Measurements from ENCODE around the gene ZBTB5.

ZBTB5 gene

GRCh38 chr9:37446401-37446800 lies 18.8 kb downstream of the ZBTB5 start:
- Histone ChIP-seq H3K9ac (ENCODE audit: insufficient read length, low read depth) (no peak overlapping the region), H3K9me3 (ENCODE audit: insufficient read depth, low read length) (no peaks in the 10 kb centered on the region), H3K36me3 (ENCODE audit: insufficient read depth, insufficient read length, low read length) (peaks cover 37% of the 10 kb centered on the region), H3K4me3 (ENCODE audit: insufficient read length, low read depth) (no peak overlapping the region), H3K27me3 (ENCODE audit: insufficient read depth, insufficient read length) (no peaks in the 10 kb centered on the region), H3K4me1 (ENCODE audit: insufficient read depth, insufficient read length) (no peaks in the 10 kb centered on the region)
- TF ChIP-seq SUZ12 (IDR thresholded peaks at IDR 0.05; ENCODE audit: extremely low read depth, insufficient read depth, insufficient read length): no peak
- TF ChIP-seq YY1 (IDR thresholded peaks at IDR 0.05; ENCODE audit: insufficient read depth, insufficient read length): no peak
- TF ChIP-seq ZNF274 (IDR thresholded peaks at IDR 0.05; ENCODE audit: low read depth, low read length): no peak
- no peak for DNase-seq (ENCODE audit: low read depth, low spot score)

- no peak overlapping the region for H3K9ac ChIP-seq (ENCODE audit: insufficient read length, low read depth)
These were observed 19.4 kb downstream of the ZBTB5 start for GRCh38 chr9:37445832-37446231.

GRCh38 chr9:37444890-37445289 lies 20.4 kb downstream of the ZBTB5 start:
- H3K9me3 ChIP-seq (ENCODE audit: insufficient read depth, low read length): no peaks in the 10 kb centered on the region
- no peak overlapping the region for H3K9ac ChIP-seq (ENCODE audit: insufficient read length, low read depth)
- no peak overlapping the region for H3K4me3 ChIP-seq (ENCODE audit: insufficient read length, low read depth)
- H3K4me1 ChIP-seq (ENCODE audit: insufficient read depth, insufficient read length): no peaks in the 10 kb centered on the region
- peaks cover 46% of the 10 kb centered on the region for H3K36me3 ChIP-seq (ENCODE audit: insufficient read depth, insufficient read length, low read length)
- no peak for TF ChIP-seq YY1 (IDR thresholded peaks at IDR 0.05; ENCODE audit: insufficient read depth, insufficient read length)
- TF ChIP-seq ZNF274 (IDR thresholded peaks at IDR 0.05; ENCODE audit: low read depth, low read length): no peak
- TF ChIP-seq SUZ12 (IDR thresholded peaks at IDR 0.05; ENCODE audit: extremely low read depth, insufficient read depth, insufficient read length): no peak
- no peak for DNase-seq (ENCODE audit: low read depth, low spot score)
- H3K27me3 ChIP-seq (ENCODE audit: insufficient read depth, insufficient read length): no peaks in the 10 kb centered on the region

More at GRCh38 chr9:37445832-37446231, 19.4 kb downstream of the ZBTB5 start:
- Histone ChIP-seq H3K27me3 (ENCODE audit: insufficient read depth, insufficient read length) (no peaks in the 10 kb centered on the region), H3K36me3 (ENCODE audit: insufficient read depth, insufficient read length, low read length) (peaks cover 43% of the 10 kb centered on the region), H3K9me3 (ENCODE audit: insufficient read depth, low read length) (no peaks in the 10 kb centered on the region), H3K4me1 (ENCODE audit: insufficient read depth, insufficient read length) (no peaks in the 10 kb centered on the region), H3K4me3 (ENCODE audit: insufficient read length, low read depth) (no peak overlapping the region)
- no peak for DNase-seq (ENCODE audit: low read depth, low spot score)
- TF ChIP-seq YY1 (IDR thresholded peaks at IDR 0.05; ENCODE audit: insufficient read depth, insufficient read length) (no peak), SUZ12 (IDR thresholded peaks at IDR 0.05; ENCODE audit: extremely low read depth, insufficient read depth, insufficient read length) (no peak), ZNF274 (IDR thresholded peaks at IDR 0.05; ENCODE audit: low read depth, low read length) (no peak)

- H3K36me3 ChIP-seq (ENCODE audit: insufficient read depth, insufficient read length, low read length): peaks cover 49% of the 10 kb centered on the region
These were observed 21.7 kb downstream of the ZBTB5 start for GRCh38 chr9:37443566-37443965.

GRCh38 chr9:37442556-37442955 lies 22.7 kb downstream of the ZBTB5 start:
- H3K9me3 ChIP-seq (ENCODE audit: insufficient read depth, low read length): no peaks in the 10 kb centered on the region
- H3K4me3 ChIP-seq (ENCODE audit: insufficient read length, low read depth): no peak overlapping the region
- H3K36me3 ChIP-seq (ENCODE audit: insufficient read depth, insufficient read length, low read length): peaks cover 55% of the 10 kb centered on the region
- no peak for DNase-seq (ENCODE audit: low read depth, low spot score)
- TF ChIP-seq SUZ12 (IDR thresholded peaks at IDR 0.05; ENCODE audit: extremely low read depth, insufficient read depth, insufficient read length): no peak
- no peak for TF ChIP-seq ZNF274 (IDR thresholded peaks at IDR 0.05; ENCODE audit: low read depth, low read length)
- TF ChIP-seq YY1 (IDR thresholded peaks at IDR 0.05; ENCODE audit: insufficient read depth, insufficient read length): no peak
- H3K27me3 ChIP-seq (ENCODE audit: insufficient read depth, insufficient read length): no peaks in the 10 kb centered on the region
- H3K9ac ChIP-seq (ENCODE audit: insufficient read length, low read depth): no peak overlapping the region
- H3K4me1 ChIP-seq (ENCODE audit: insufficient read depth, insufficient read length): no peaks in the 10 kb centered on the region

More at GRCh38 chr9:37443566-37443965, 21.7 kb downstream of the ZBTB5 start:
- H3K9me3 ChIP-seq (ENCODE audit: insufficient read depth, low read length): no peaks in the 10 kb centered on the region
- no peaks in the 10 kb centered on the region for H3K4me1 ChIP-seq (ENCODE audit: insufficient read depth, insufficient read length)
- no peak for TF ChIP-seq ZNF274 (IDR thresholded peaks at IDR 0.05; ENCODE audit: low read depth, low read length)
- no peak for TF ChIP-seq YY1 (IDR thresholded peaks at IDR 0.05; ENCODE audit: insufficient read depth, insufficient read length)
- no peak for TF ChIP-seq SUZ12 (IDR thresholded peaks at IDR 0.05; ENCODE audit: extremely low read depth, insufficient read depth, insufficient read length)
- no peak for DNase-seq (ENCODE audit: low read depth, low spot score)
- no peaks in the 10 kb centered on the region for H3K27me3 ChIP-seq (ENCODE audit: insufficient read depth, insufficient read length)
- H3K9ac ChIP-seq (ENCODE audit: insufficient read length, low read depth): no peak overlapping the region
- no peak overlapping the region for H3K4me3 ChIP-seq (ENCODE audit: insufficient read length, low read depth)

GRCh38 chr9:37441776-37442370 lies 23.4 kb downstream of the ZBTB5 start:
- no peaks in the 10 kb centered on the region for H3K9me3 ChIP-seq (ENCODE audit: insufficient read depth, low read length)
- H3K4me3 ChIP-seq (ENCODE audit: insufficient read length, low read depth): no peak overlapping the region
- peaks cover 62% of the 10 kb centered on the region for H3K36me3 ChIP-seq (ENCODE audit: insufficient read depth, insufficient read length, low read length)
- H3K4me1 ChIP-seq (ENCODE audit: insufficient read depth, insufficient read length): no peaks in the 10 kb centered on the region
- no peak for DNase-seq (ENCODE audit: low read depth, low spot score)
- no peak for TF ChIP-seq YY1 (IDR thresholded peaks at IDR 0.05; ENCODE audit: insufficient read depth, insufficient read length)
- TF ChIP-seq SUZ12 (IDR thresholded peaks at IDR 0.05; ENCODE audit: extremely low read depth, insufficient read depth, insufficient read length): no peak
- no peak for TF ChIP-seq ZNF274 (IDR thresholded peaks at IDR 0.05; ENCODE audit: low read depth, low read length)
- no peaks in the 10 kb centered on the region for H3K27me3 ChIP-seq (ENCODE audit: insufficient read depth, insufficient read length)
- no peak overlapping the region for H3K9ac ChIP-seq (ENCODE audit: insufficient read length, low read depth)

- no peaks in the 10 kb centered on the region for H3K27me3 ChIP-seq (ENCODE audit: insufficient read depth, insufficient read length)
- peaks cover 87% of the 10 kb centered on the region for H3K36me3 ChIP-seq (ENCODE audit: insufficient read depth, insufficient read length, low read length)
- no peak overlapping the region for H3K4me3 ChIP-seq (ENCODE audit: insufficient read length, low read depth)
- no peak for DNase-seq (ENCODE audit: low read depth, low spot score)
- TF ChIP-seq SUZ12 (IDR thresholded peaks at IDR 0.05; ENCODE audit: extremely low read depth, insufficient read depth, insufficient read length) (no peak), ZNF274 (IDR thresholded peaks at IDR 0.05; ENCODE audit: low read depth, low read length) (no peak), YY1 (IDR thresholded peaks at IDR 0.05; ENCODE audit: insufficient read depth, insufficient read length) (no peak)
- H3K9me3 ChIP-seq (ENCODE audit: insufficient read depth, low read length): no peaks in the 10 kb centered on the region
- peaks cover 5% of the 10 kb centered on the region for H3K4me1 ChIP-seq (ENCODE audit: insufficient read depth, insufficient read length)
- no peak overlapping the region for H3K9ac ChIP-seq (ENCODE audit: insufficient read length, low read depth)
These were observed 26.9 kb downstream of the ZBTB5 start for GRCh38 chr9:37438359-37438758.
